Natural killer cell (primary cell): Measurements from ENCODE around the gene TNRC6B. TPM values are rescaled to one million over a fixed set of nuclear protein-coding genes. Genes with fewer than 3 reads are reported as not detected.
A peak's percentile ranks its signal among the peaks of the same experiment; 100 is the strongest.

Source experiments
- ATAC-seq, 3 donors: fragments of 150-1000 bp in 2 of 3; fragments of 200-7000 bp in 1 of 3; cut with Tn5 transposase; 1 replicate in 1 of 3; 2 replicates in 2 of 3; pipeline ENCODE4 v1.10.0; 2021; ENCODE audit warnings: mild to moderate bottlenecking in 2 of 3, moderate library complexity in 2 of 3
- DNase-seq, 2 donors: peaks; one replicate each; pipeline versions ENCODE4 v3.0.0 to v3.0.0-alpha.2; 2013 to 2021; ENCODE audit warnings: mixed read lengths in 1 of 2
- H3K27ac ChIP-seq: one replicate; pipeline ENCODE4 v1.5.1; 2013; ENCODE audit warnings: mild to moderate bottlenecking, low read length
- H3K27me3 ChIP-seq: one replicate; pipeline ENCODE4 v1.6.1; 2013; ENCODE audit warnings: low read length; ENCODE audit not compliant: control insufficient read depth, insufficient read depth
- H3K36me3 ChIP-seq: one replicate; pipeline ENCODE4 v1.6.1; 2013; ENCODE audit warnings: low read length; ENCODE audit not compliant: control insufficient read depth, insufficient read depth
- H3K4me1 ChIP-seq: one replicate; pipeline ENCODE4 v1.6.1; 2013; ENCODE audit warnings: low read length; ENCODE audit not compliant: control insufficient read depth, insufficient read depth
- H3K4me3 ChIP-seq: one replicate; pipeline ENCODE4 v1.5.1; 2013; ENCODE audit warnings: low read length
- H3K9me3 ChIP-seq: one replicate; pipeline ENCODE4 v1.6.1; 2013; ENCODE audit warnings: low read length; ENCODE audit not compliant: control insufficient read depth, insufficient read depth
- H3K27ac Mint-ChIP-seq, 2 donors: one replicate each; pipeline ENCODE4 v1.8.0; 2022; ENCODE audit warnings: mild to moderate bottlenecking in 2 of 2, mixed read lengths in 2 of 2, moderate library complexity in 1 of 2
- H3K27me3 Mint-ChIP-seq, 2 donors: one replicate each; pipeline ENCODE4 v1.8.0; 2022; ENCODE audit warnings: low read depth in 2 of 2, mixed read lengths in 2 of 2
- H3K36me3 Mint-ChIP-seq: one replicate; pipeline ENCODE4 v1.8.0; 2022; ENCODE audit warnings: mixed read lengths
- H3K4me1 Mint-ChIP-seq, 2 donors: one replicate each; pipeline ENCODE4 v1.8.0; 2022; ENCODE audit warnings: mixed read lengths in 2 of 2
- H3K4me3 Mint-ChIP-seq: one replicate; pipeline ENCODE4 v1.8.0; 2022; ENCODE audit warnings: mild to moderate bottlenecking, moderate library complexity, mixed read lengths
- H3K9me3 Mint-ChIP-seq, 2 donors: one replicate each; pipeline ENCODE4 v1.8.0; 2022; ENCODE audit warnings: mixed read lengths in 2 of 2
- CTCF ChIP-seq: fragments of 200-600 bp; IDR thresholded peaks from one replicate; pipeline ENCODE4 v1.8.0; 2022; ENCODE audit warnings: antibody characterized with exemption
- WGBS: methylation state at CpG from one replicate; pipeline ENCODE4 v1.1.7; 2013; ENCODE audit warnings: missing lambda C conversion rate; ENCODE audit not compliant: insufficient coverage; 5-methylcytosine and 5-hydroxymethylcytosine counted together
- intact Hi-C: fragments of 100-400 bp; cut with micrococcal nuclease; formaldehyde crosslinking; loops from one replicate; pipeline ENCODE4 v1.14.2; 2022
- total RNA-seq, 4 donors: library from RNA; stranded (reverse); fragments of 120-200 nt in 1 of 4; gene quantifications; one replicate each; pipeline versions ENCODE4 v1.2.3 to v1.2.4, GENCODE V29; 2013 to 2022

Gene TNRC6B
- total RNA-seq, 3 donors from 2014 or later (not counting 1 experiment from before 2014, with no cell fraction given): 112 to 141 (median 138) TPM

GRCh38 chr22:40203572-40203971 is 25.8 kb downstream of the TNRC6B start:
- no peak overlapping the region for H3K4me3 Mint-ChIP-seq
- peak overlapping the region; percentile 73 to 74 for H3K27ac Mint-ChIP-seq
- WGBS: 0% methylated on average over 1 of the region's 5 CpGs

GRCh38 chr22:40204321-40205116 is 26.8 kb downstream of the TNRC6B start:
- H3K27me3 ChIP-seq: no peaks in the 10 kb centered on the region
- ATAC-seq: no peak
- no peaks in the 10 kb centered on the region for H3K9me3 ChIP-seq
- Mint-ChIP-seq H3K36me3 (no peaks in the 10 kb centered on the region), H3K4me3 (no peak overlapping the region), H3K9me3 (no peaks in the 10 kb centered on the region), H3K27me3 (no peaks in the 10 kb centered on the region), H3K4me1 (peaks cover 50 to 56% of the 10 kb centered on the region in 2 donors), H3K27ac (peak overlapping the region; percentile 73 to 74)
- intact Hi-C loops: no loop called here
- no peak overlapping the region for H3K27ac ChIP-seq
- H3K36me3 ChIP-seq: no peaks in the 10 kb centered on the region
- no peak overlapping the region for H3K4me3 ChIP-seq
- no peak for TF ChIP-seq CTCF
- WGBS: 95% methylated on average over 5 of the region's 5 CpGs
- DNase-seq: no peak
- peaks cover 26% of the 10 kb centered on the region for H3K4me1 ChIP-seq

More at GRCh38 chr22:40203572-40203971, 25.8 kb downstream of the TNRC6B start:
- H3K36me3 Mint-ChIP-seq: no peaks in the 10 kb centered on the region
- H3K9me3 Mint-ChIP-seq: no peaks in the 10 kb centered on the region
- H3K9me3 ChIP-seq: no peaks in the 10 kb centered on the region
- H3K36me3 ChIP-seq: no peaks in the 10 kb centered on the region
- H3K4me3 ChIP-seq: no peak overlapping the region
- ATAC-seq (peak in 2 of 3 donors; percentile 41 to 47), DNase-seq (peak in 1 of 2 donors; percentile 70)
- H3K27me3 ChIP-seq: no peaks in the 10 kb centered on the region
- no peaks in the 10 kb centered on the region for H3K27me3 Mint-ChIP-seq
- peaks cover 25% of the 10 kb centered on the region for H3K4me1 ChIP-seq
- peaks cover 55 to 60% of the 10 kb centered on the region in 2 donors for H3K4me1 Mint-ChIP-seq
- peak overlapping the region; percentile 18 for H3K27ac ChIP-seq
- no peak for TF ChIP-seq CTCF
- intact Hi-C loops: no loop called here

- intact Hi-C loops: no loop called here
- ATAC-seq: no peak
These were observed 28.8 kb downstream of the TNRC6B start for GRCh38 chr22:40206561-40206960.

More at GRCh38 chr22:40206561-40206960, 28.8 kb downstream of the TNRC6B start:
- H3K27ac ChIP-seq: no peak overlapping the region
- Mint-ChIP-seq H3K9me3 (no peaks in the 10 kb centered on the region), H3K27me3 (no peaks in the 10 kb centered on the region), H3K27ac (no peak overlapping the region), H3K4me1 (peaks cover 56 to 62% of the 10 kb centered on the region in 2 donors), H3K36me3 (no peaks in the 10 kb centered on the region), H3K4me3 (no peak overlapping the region)
- no peaks in the 10 kb centered on the region for H3K9me3 ChIP-seq
- H3K4me3 ChIP-seq: no peak overlapping the region
- no peak for TF ChIP-seq CTCF
- no peaks in the 10 kb centered on the region for H3K36me3 ChIP-seq
- peaks cover 33% of the 10 kb centered on the region for H3K4me1 ChIP-seq
- WGBS: 97% methylated on average over 15 of the region's 15 CpGs
- H3K27me3 ChIP-seq: no peaks in the 10 kb centered on the region
- no peak for DNase-seq
